Left lung (tissue), 10 donors: ENCODE data around the gene KCNIP2. TPM values are rescaled to one million over a fixed set of nuclear protein-coding genes. Genes with fewer than 3 reads are reported as not detected.

Experiments used
- ATAC-seq: fragments of 200-7000 bp; cut with Tn5 transposase; one replicate; pipeline ENCODE4 v1.9.1; 2020; ENCODE audit warnings: moderate library complexity
- DNase-seq, 4 donors: peaks; one replicate each; pipeline ENCODE4 v3.0.0-alpha.2; 2013 to 2020
- H3K27ac ChIP-seq, 2 donors: fragments of 200-600 bp; sonication (generic) in 1 of 2; one replicate each; pipeline versions ENCODE4 v1.5.0 to v1.8.0; 2020 to 2021
- H3K27me3 ChIP-seq, 2 donors: fragments of 200-600 bp; sonication (generic) in 1 of 2; one replicate each; pipeline versions ENCODE4 v1.5.0 to v1.8.0; 2020 to 2021
- H3K36me3 ChIP-seq, 2 donors: fragments of 200-600 bp; sonication (generic) in 1 of 2; one replicate each; pipeline versions ENCODE4 v1.5.0 to v1.8.0; 2020 to 2021
- H3K4me1 ChIP-seq, 2 donors: fragments of 200-600 bp; one replicate each; pipeline ENCODE4 v1.8.0; 2021
- H3K4me3 ChIP-seq, 2 donors: fragments of 200-600 bp; sonication (generic) in 1 of 2; one replicate each; pipeline versions ENCODE4 v1.5.0 to v1.8.0; 2020 to 2021; ENCODE audit warnings: mild to moderate bottlenecking in 1 of 2
- H3K9me3 ChIP-seq, 2 donors: fragments of 200-600 bp; sonication (generic) in 1 of 2; one replicate each; pipeline versions ENCODE4 v1.5.0 to v1.8.0; 2020 to 2021
- intact Hi-C, 2 donors: fragments of 100-400 bp; cut with DNase I; formaldehyde crosslinking; loops; one replicate each; pipeline versions ENCODE4 v1.11.2 to v1.14.2; 2022
- polyA plus RNA-seq, 6 donors: library from polyadenylated mRNA; unstranded; fragments of 120-200 nt; gene quantifications; one replicate each; pipeline ENCODE4 v1.2.1, GENCODE V29; 2013; ENCODE audit not compliant: insufficient read length in 6 of 6
- total RNA-seq, 2 donors: library from RNA; stranded (reverse); fragmentation: NEBNext Ultra II Directional; extraction: Animal tissue kit (Norgen Biotek cat#: 25700); gene quantifications; one replicate each; pipeline ENCODE4 v1.2.1, GENCODE V29; 2021
- TF ChIP-seq, protein P1 (sequence below), 2 donors: fragments of 200-600 bp; sonication (generic) in 1 of 2; IDR thresholded peaks; one replicate each; pipeline versions ENCODE4 v1.5.0 to v1.8.0; 2021; ENCODE audit warnings: antibody characterized with exemption in 2 of 2
- donor health status: DM: no; HTN: yes; CAD: no.
- donor health status: DM: no; HTN: no; CAD: no.

KCNIP2 gene
- total and polyA plus RNA-seq, 8 donors, result 2.2 to 9.0 (median 7.8) TPM

DNA sequence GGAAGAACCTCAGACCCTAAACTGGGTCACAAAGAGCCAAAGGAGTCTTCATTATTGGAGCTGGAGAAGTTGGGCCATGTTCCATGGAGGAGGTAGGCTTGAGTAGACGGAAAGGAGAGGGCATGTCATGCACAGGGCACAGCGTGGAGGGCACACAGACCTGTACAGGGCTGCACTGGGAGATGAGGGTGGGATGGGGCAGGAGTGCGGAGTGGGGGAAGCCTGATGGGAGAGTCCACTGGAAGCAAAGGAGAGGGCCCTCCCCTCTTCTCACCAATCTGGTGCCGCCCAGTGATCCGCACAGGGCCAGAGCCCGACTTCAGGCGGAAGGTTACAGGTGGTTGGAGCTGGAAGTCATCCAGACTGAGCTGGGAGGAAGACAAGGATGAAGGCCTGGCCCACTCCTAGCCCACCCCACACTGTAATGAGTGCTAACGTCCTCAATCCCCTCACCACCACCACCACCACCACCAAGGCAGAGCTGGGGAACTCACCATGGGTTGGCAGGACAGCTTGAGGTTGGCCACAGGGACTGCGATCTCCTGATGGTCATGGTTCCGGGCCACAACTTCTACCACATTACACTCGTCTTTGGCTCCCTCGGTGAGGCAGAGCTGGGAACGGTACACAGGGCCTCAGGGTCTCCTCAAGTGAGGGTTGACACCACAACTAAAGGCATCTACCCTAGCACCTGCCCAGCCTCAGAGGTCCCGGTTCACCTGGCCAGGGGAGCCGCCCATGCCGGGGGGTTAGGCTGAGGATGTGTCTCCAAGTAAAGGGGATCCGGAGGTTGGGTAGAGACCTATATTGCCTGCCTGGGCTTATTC is 61.4 kb downstream of the KCNIP2 start:
- no peak for ATAC-seq
- intact Hi-C loops, result no loop called here
- peak overlapping the region; percentile 61 to 62 for H3K4me3 ChIP-seq
- H3K27ac ChIP-seq, result no peak overlapping the region
- peaks cover 0 to 23% of the 10 kb centered on the region in 2 donors for H3K36me3 ChIP-seq
- peak in 1 of 4 donors; percentile 59 for DNase-seq
- H3K27me3 ChIP-seq, result peaks cover under 1 to 31% of the 10 kb centered on the region in 2 donors
- peaks cover 20 to 59% of the 10 kb centered on the region in 2 donors for H3K4me1 ChIP-seq
- TF ChIP-seq, protein P1, sequence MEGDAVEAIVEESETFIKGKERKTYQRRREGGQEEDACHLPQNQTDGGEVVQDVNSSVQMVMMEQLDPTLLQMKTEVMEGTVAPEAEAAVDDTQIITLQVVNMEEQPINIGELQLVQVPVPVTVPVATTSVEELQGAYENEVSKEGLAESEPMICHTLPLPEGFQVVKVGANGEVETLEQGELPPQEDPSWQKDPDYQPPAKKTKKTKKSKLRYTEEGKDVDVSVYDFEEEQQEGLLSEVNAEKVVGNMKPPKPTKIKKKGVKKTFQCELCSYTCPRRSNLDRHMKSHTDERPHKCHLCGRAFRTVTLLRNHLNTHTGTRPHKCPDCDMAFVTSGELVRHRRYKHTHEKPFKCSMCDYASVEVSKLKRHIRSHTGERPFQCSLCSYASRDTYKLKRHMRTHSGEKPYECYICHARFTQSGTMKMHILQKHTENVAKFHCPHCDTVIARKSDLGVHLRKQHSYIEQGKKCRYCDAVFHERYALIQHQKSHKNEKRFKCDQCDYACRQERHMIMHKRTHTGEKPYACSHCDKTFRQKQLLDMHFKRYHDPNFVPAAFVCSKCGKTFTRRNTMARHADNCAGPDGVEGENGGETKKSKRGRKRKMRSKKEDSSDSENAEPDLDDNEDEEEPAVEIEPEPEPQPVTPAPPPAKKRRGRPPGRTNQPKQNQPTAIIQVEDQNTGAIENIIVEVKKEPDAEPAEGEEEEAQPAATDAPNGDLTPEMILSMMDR (IDR thresholded peaks at IDR 0.05), result no peak
- no peaks in the 10 kb centered on the region for H3K9me3 ChIP-seq

DNA sequence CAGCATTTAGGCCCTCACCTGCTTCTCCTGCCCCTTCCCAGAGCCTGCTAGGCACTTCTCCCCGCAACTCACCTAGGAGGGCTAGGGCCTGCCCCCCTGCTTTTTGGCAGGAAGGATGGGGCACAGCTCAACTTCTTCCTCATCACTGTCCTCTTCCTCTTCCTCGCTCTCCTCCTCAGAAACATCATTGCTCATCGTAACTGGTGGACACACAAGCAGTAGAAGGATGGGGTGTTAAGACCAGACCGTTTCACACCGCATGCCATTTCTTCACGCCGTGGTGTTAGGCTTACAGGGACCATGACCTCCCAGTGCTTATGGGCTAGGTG is 62.0 kb downstream of the KCNIP2 start:
- Histone ChIP-seq H3K4me1 (peaks cover 20 to 59% of the 10 kb centered on the region in 2 donors), H3K36me3 (peaks cover 0 to 17% of the 10 kb centered on the region in 2 donors), H3K27ac (no peak overlapping the region), H3K27me3 (peaks cover 5 to 37% of the 10 kb centered on the region in 2 donors), H3K4me3 (no peak overlapping the region), H3K9me3 (no peaks in the 10 kb centered on the region)
- intact Hi-C loops, result no loop called here
- TF ChIP-seq, protein P1 (IDR thresholded peaks at IDR 0.05), result no peak
- DNase-seq (peak in 1 of 4 donors; percentile 33), ATAC-seq (no peak)

DNA sequence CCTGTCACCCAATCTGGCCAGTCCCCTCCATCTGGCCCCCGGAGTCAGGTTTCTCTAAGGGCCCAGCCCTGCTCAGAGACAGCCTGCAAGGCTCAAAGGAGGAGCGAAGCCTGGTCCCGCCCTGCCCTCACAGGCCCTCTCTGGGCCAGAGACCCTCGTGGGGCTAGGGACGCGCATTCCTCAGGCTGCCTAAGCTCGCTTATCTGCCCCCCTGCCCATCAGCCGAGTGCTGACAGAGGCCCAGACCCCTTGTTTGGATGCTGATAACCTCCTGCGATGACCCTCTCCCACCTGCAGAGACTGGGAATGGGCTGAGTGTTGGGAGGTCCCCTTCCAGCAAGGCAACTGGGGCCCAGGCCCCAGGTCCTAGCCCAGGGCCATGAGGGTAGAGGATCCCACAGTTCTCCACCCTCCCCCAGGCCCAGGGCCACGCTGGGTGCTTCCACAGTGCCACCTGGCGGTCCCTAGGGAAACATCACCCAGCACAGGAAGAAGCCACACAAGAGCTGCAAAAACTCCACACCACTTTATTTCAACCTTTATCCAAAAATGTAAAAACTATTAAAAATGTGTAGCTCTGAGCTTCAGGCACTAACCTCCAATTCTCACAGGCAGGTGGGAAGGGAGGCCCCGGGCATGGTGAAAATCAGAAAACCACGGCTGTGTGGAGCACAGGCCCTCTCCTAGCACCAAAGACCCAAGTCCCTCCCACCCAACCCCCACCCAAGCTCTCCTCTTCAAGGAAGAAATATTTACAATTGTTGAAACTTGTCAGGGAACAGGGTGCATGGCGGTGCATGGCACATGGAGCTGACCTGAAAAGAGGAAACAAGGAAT is 62.6 kb downstream of the KCNIP2 start:
- intact Hi-C loops, result no loop called here
- peaks cover 23 to 65% of the 10 kb centered on the region in 2 donors for H3K4me1 ChIP-seq
- TF ChIP-seq, protein P1 (IDR thresholded peaks at IDR 0.05), result peak; percentile 92 to 95
- H3K27ac ChIP-seq, result no peak overlapping the region
- H3K9me3 ChIP-seq, result no peaks in the 10 kb centered on the region
- H3K36me3 ChIP-seq, result peaks cover 0 to 11% of the 10 kb centered on the region in 2 donors
- ATAC-seq (peak; percentile 62), DNase-seq (peak in 3 of 4 donors; percentile 60 to 90 (median 64))
- no peak overlapping the region for H3K4me3 ChIP-seq
- peaks cover 10 to 43% of the 10 kb centered on the region in 2 donors for H3K27me3 ChIP-seq

DNA sequence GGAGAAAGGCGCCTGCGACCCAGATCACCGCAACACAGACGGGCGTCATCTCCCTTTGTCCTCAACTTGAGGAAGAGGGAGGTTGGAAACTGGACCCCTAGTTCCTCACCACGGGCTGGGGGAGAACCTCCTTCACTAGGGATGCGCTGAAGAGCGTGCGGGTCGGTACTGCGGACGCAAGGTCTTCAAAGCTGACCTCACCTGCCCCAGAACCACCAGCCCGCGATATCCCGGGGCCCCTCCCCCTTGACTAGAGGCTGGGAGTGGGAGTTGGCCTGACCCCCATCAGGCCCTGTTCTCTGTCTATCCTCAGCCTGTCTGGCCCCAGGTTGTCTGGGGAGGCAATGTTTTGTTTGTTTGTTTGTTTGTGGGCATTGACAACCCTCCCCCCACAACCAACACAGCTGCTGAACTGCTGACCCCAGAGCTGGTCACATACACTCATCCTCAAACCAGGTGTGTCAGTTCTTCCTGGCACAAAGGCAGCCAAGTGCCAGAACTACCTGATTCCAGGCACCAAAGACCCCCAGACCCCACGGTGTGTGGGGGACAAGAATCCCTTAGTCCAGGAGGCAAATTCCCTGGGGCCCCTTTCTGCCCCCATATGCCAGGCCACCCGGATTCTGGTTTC is 63.3 kb downstream of the KCNIP2 start:
- Histone ChIP-seq H3K27me3 (peaks cover 17 to 50% of the 10 kb centered on the region in 2 donors), H3K4me1 (peaks cover 23 to 71% of the 10 kb centered on the region in 2 donors), H3K9me3 (no peaks in the 10 kb centered on the region), H3K27ac (no peak overlapping the region), H3K4me3 (peak overlapping the region; percentile 24 to 40), H3K36me3 (peaks cover 0 to 4% of the 10 kb centered on the region in 2 donors)
- intact Hi-C loops, result no loop called here
- TF ChIP-seq, protein P1 (IDR thresholded peaks at IDR 0.05), result no peak
- DNase-seq (no peak), ATAC-seq (no peak)
